HepG2 (cell line): ENCODE measurements around the gene TSHZ2.

Experiments used
- HMGXB4 ChIP-seq, 2 experiments: sonication (generic) in 1 of 2; formaldehyde crosslinking in 1 of 2; IDR thresholded peaks; 2 replicates each; pipeline versions ENCODE4 v1.4.0 to v1.6.1; 2018 to 2020; ENCODE audit warnings: missing genetic modification reagents in 2 of 2, borderline replicate concordance in 1 of 2, low read depth in 1 of 2, mild to moderate bottlenecking in 1 of 2, missing biosample characterization in 1 of 2
- HOMEZ ChIP-seq: IDR thresholded peaks from 2 replicates; pipeline ENCODE4 v1.6.1; 2016; ENCODE audit warnings: low read depth
- PHF8 ChIP-seq: sonication (generic); formaldehyde crosslinking; IDR thresholded peaks from 2 replicates; pipeline ENCODE4 v1.5.0; 2020; ENCODE audit warnings: missing genetic modification reagents
- PTBP1 ChIP-seq: fragments of 200-400 bp; formaldehyde crosslinking; IDR thresholded peaks from 2 replicates; pipeline ENCODE4 v1.6.1; 2018; ENCODE audit warnings: low read length, low read depth; ENCODE audit not compliant: poor library complexity, severe bottlenecking
- REPIN1 ChIP-seq: sonication (generic); formaldehyde crosslinking; IDR thresholded peaks from 2 replicates; pipeline ENCODE4 v1.8.0; 2022; ENCODE audit warnings: missing genetic modification reagents, low read depth, mild to moderate bottlenecking, borderline replicate concordance
- TF ChIP-seq, protein P1 (sequence below): sonication (generic); formaldehyde crosslinking; IDR thresholded peaks from 2 replicates; pipeline ENCODE4 v1.4.0; 2020; ENCODE audit warnings: missing genetic modification reagents

GRCh38 chr20:53408691-53409446, 436.7 kb downstream of the TSHZ2 start:
- TF ChIP-seq HOMEZ (no peak), REPIN1 (CRISPR knock-in tag) (no peak), PTBP1 (no peak), PHF8 (CRISPR knock-in tag) (no peak), HMGXB4 (CRISPR knock-in tag; IDR thresholded peaks at IDR 0.05; ENCODE audit: borderline replicate concordance in 1 of 2, low read depth in 1 of 2) (no peak)
- TF ChIP-seq, protein P1, sequence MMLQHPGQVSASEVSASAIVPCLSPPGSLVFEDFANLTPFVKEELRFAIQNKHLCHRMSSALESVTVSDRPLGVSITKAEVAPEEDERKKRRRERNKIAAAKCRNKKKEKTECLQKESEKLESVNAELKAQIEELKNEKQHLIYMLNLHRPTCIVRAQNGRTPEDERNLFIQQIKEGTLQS (CRISPR knock-in tag) = no peak
